ENCODE measurements around the gene SIT1. TPM values are rescaled to one million over a fixed set of nuclear protein-coding genes. Genes with fewer than 3 reads are reported as not detected.
"Not testable (repeated sequence)": the region's sequence is repeated elsewhere in the genome, so short reads cannot be mapped to it uniquely, and the experiment has no call there.

Gene SIT1
- total RNA-seq, 2 experiments from 2014 or later, result 18.4 to 19.2 TPM

GRCh38 chr9:35615981-35616680, 34.6 kb downstream of the SIT1 start:
- intact Hi-C loops (cut with DNase I, micrococcal nuclease), result loop anchor here (2.0 to 5.0 kb wide), 2 partner anchors 41 to 81 kb away; partner anchors contain the start of genes CCDC107 (in 2 of the 2) and RMRP (in 2 of the 2)
- Mint-ChIP-seq H3K36me3 (ENCODE audit: low read depth) (no peaks in the 10 kb centered on the region), H3K9me3 (no peaks in the 10 kb centered on the region), H3K4me1 (ENCODE audit: low read depth) (peaks cover 56% of the 10 kb centered on the region), H3K27ac (peak overlapping the region; percentile 72), H3K27me3 (no peaks in the 10 kb centered on the region), H3K4me3 (peak overlapping the region; percentile 86)
- ATAC-seq (ENCODE audit: poor library complexity) (no peak), DNase-seq (peak in 1 of 14 experiments; percentile 16)
- H3K4me1 ChIP-seq (ENCODE audit: insufficient read depth, low read length), result peaks cover 46% of the 10 kb centered on the region
- peak overlapping the region in 1 of 2 donors; percentile 22 for H3K27ac ChIP-seq (ENCODE audit: low read depth in 1 of 2, low read length in 2 of 2)
- H3K9me3 ChIP-seq (ENCODE audit: control insufficient read depth in 1 of 2, insufficient read depth in 1 of 2, low read length in 2 of 2), result no peaks in the 10 kb centered on the region
- ChIA-PET CTCF (interaction anchor here (0.7 to 3.2 kb wide), 11 partner anchors 9 to 626 kb away, joined by 3 to 22 read pairs (median 5); partner anchors contain the start of genes ARHGEF39, CCDC107, DNAJB5 and RMRP), POLR2A (interaction anchor here (0.6 to 3.4 kb wide), 14 partner anchors 11 to 544 kb away, joined by 3 to 35 read pairs (median 4); partner anchors contain the start of genes CCDC107, CREB3, RMRP and SIT1)
- H3K36me3 ChIP-seq (ENCODE audit: insufficient read depth, low read length), result no peaks in the 10 kb centered on the region
- H3K4me3 ChIP-seq (ENCODE audit: low read length), result peak overlapping the region; percentile 77
- no peaks in the 10 kb centered on the region for H3K27me3 ChIP-seq (ENCODE audit: control insufficient read depth in 1 of 2, insufficient read depth in 2 of 2, low read length in 2 of 2)
- no peak for TF ChIP-seq CTCF (IDR thresholded peaks at IDR 0.05)

- no peak overlapping the region for H3K27ac Mint-ChIP-seq
- no peak overlapping the region for H3K4me3 Mint-ChIP-seq
- no peaks in the 10 kb centered on the region for H3K9me3 Mint-ChIP-seq
- CTCF ChIA-PET, result no interaction called here
- no peak for ATAC-seq (ENCODE audit: poor library complexity)
- DNase-seq, result no peak
- Histone ChIP-seq H3K4me3 (ENCODE audit: low read length) (no peak overlapping the region), H3K27ac (ENCODE audit: low read depth in 1 of 2, low read length in 2 of 2) (no peak overlapping the region), H3K36me3 (ENCODE audit: insufficient read depth, low read length) (peaks cover 26% of the 10 kb centered on the region), H3K4me1 (ENCODE audit: insufficient read depth, low read length) (peaks cover 29% of the 10 kb centered on the region), H3K9me3 (ENCODE audit: control insufficient read depth in 1 of 2, insufficient read depth in 1 of 2, low read length in 2 of 2) (no peaks in the 10 kb centered on the region), H3K27me3 (ENCODE audit: control insufficient read depth in 1 of 2, insufficient read depth in 2 of 2, low read length in 2 of 2) (no peaks in the 10 kb centered on the region)
- intact Hi-C loops (cut with DNase I, micrococcal nuclease), result no loop called here
- no peaks in the 10 kb centered on the region for H3K27me3 Mint-ChIP-seq
- H3K4me1 Mint-ChIP-seq (ENCODE audit: low read depth), result peaks cover 36% of the 10 kb centered on the region
- peaks cover 13% of the 10 kb centered on the region for H3K36me3 Mint-ChIP-seq (ENCODE audit: low read depth)
- TF ChIP-seq CTCF (IDR thresholded peaks at IDR 0.05), result no peak
- POLR2A ChIA-PET, result interaction anchor here (4.5 kb wide), 1 partner anchor 34 kb away, joined by 29 read pairs; no protein-coding TSS in a partner anchor
Measured at GRCh38 chr9:35612843-35613242, 37.9 kb downstream of the SIT1 start.

- peaks cover 34% of the 10 kb centered on the region for H3K4me1 Mint-ChIP-seq (ENCODE audit: low read depth)
- intact Hi-C loops (cut with DNase I, micrococcal nuclease); H3K9me3 Mint-ChIP-seq: not testable (repeated sequence)
Measured at GRCh38 chr9:35612066-35612465, 38.7 kb downstream of the SIT1 start.

More at GRCh38 chr9:35612066-35612465, 38.7 kb downstream of the SIT1 start:
- H3K27me3 Mint-ChIP-seq; DNase-seq; H3K9me3 ChIP-seq (ENCODE audit: control insufficient read depth in 1 of 2, insufficient read depth in 1 of 2, low read length in 2 of 2); H3K27ac ChIP-seq (ENCODE audit: low read depth in 1 of 2, low read length in 2 of 2); H3K4me3 Mint-ChIP-seq; H3K27ac Mint-ChIP-seq; H3K4me3 ChIP-seq (ENCODE audit: low read length); H3K27me3 ChIP-seq (ENCODE audit: control insufficient read depth in 1 of 2, insufficient read depth in 2 of 2, low read length in 2 of 2); ATAC-seq (ENCODE audit: poor library complexity): not testable (repeated sequence)
- ChIA-PET POLR2A (interaction anchor here (1.6 to 4.5 kb wide), 2 partner anchors 35 to 38 kb away, joined by 4 to 29 read pairs; partner anchors contain the start of gene SIT1), CTCF (interaction anchor here (0.9 to 2.0 kb wide), 10 partner anchors 19 to 270 kb away, joined by 3 to 26 read pairs (median 6); partner anchors contain the start of genes CCDC107, CREB3, RMRP and TLN1)
- peaks cover 19% of the 10 kb centered on the region for H3K36me3 Mint-ChIP-seq (ENCODE audit: low read depth)
- H3K4me1 ChIP-seq (ENCODE audit: insufficient read depth, low read length), result peaks cover 26% of the 10 kb centered on the region
- peaks cover 33% of the 10 kb centered on the region for H3K36me3 ChIP-seq (ENCODE audit: insufficient read depth, low read length)

Data from CD4-positive, alpha-beta T cell (primary cell).